SU-DHL-6 (cell line): ENCODE measurements around the gene AMZ1.

Source experiments
- H2AFZ ChIP-seq: fragments of 200-600 bp; sonication (generic); 2 replicates; pipeline ENCODE4 v1.6.1; 2014; ENCODE audit warnings: low read depth, mild to moderate bottlenecking, moderate library complexity, mixed read lengths, antibody characterized with exemption, low read length; ENCODE audit not compliant: severe bottlenecking
- H3F3A ChIP-seq: fragments of 200-600 bp; shearing (Covaris generic); 2 replicates; pipeline ENCODE4 v1.6.0; 2016; ENCODE audit warnings: antibody characterized with exemption, mild to moderate bottlenecking; ENCODE audit not compliant: insufficient read depth
- H3K27ac ChIP-seq: fragments of 200-600 bp; sonication (generic); 2 replicates; pipeline ENCODE4 v1.5.1; 2016; ENCODE audit warnings: low read depth, mild to moderate bottlenecking, low read length, moderate library complexity, mixed read lengths
- H3K27me3 ChIP-seq: fragments of 200-600 bp; sonication (generic), shearing (Covaris generic); 2 replicates; pipeline ENCODE4 v1.6.0; 2014; ENCODE audit warnings: mild to moderate bottlenecking, low read length
- H3K36me3 ChIP-seq: fragments of 200-600 bp; sonication (generic); 2 replicates; pipeline ENCODE4 v1.6.1; 2014; ENCODE audit warnings: mild to moderate bottlenecking, low read length, mixed read lengths
- H3K4me2 ChIP-seq: fragments of 300-600, 200-600 bp; shearing (Covaris generic), sonication (generic); 2 replicates; pipeline ENCODE4 v1.6.0; 2014; ENCODE audit warnings: low read length, low read depth, mild to moderate bottlenecking; ENCODE audit not compliant: poor library complexity, severe bottlenecking
- H3K4me3 ChIP-seq: fragments of 200-600 bp; sonication (generic); 2 replicates; pipeline ENCODE4 v1.5.1; 2014; ENCODE audit warnings: antibody characterized with exemption, low read length, mild to moderate bottlenecking, mixed read lengths; ENCODE audit not compliant: insufficient read depth, poor library complexity, severe bottlenecking
- H3K79me2 ChIP-seq: fragments of 200-600 bp; sonication (generic); 2 replicates; pipeline ENCODE4 v1.6.1; 2014; ENCODE audit warnings: mild to moderate bottlenecking, low read length, moderate library complexity; ENCODE audit not compliant: insufficient read depth
- H3K9ac ChIP-seq: fragments of 200-600 bp; sonication (generic); 2 replicates; pipeline ENCODE4 v1.7.0; 2014; ENCODE audit warnings: mild to moderate bottlenecking, low read length
- H3K9me2 ChIP-seq: fragments of 200-600 bp; sonication (generic); replicated peaks from 2 replicates; pipeline ENCODE4 v1.6.1; 2014; ENCODE audit warnings: low read length; ENCODE audit not compliant: insufficient read depth
- H3K9me3 ChIP-seq: fragments of 200-600 bp; sonication (generic); 2 replicates; pipeline ENCODE4 v1.6.1; 2014; ENCODE audit warnings: low read length, mixed read lengths; ENCODE audit not compliant: insufficient read depth
- H4K20me1 ChIP-seq: fragments of 200-600 bp; sonication (generic); 2 replicates; pipeline ENCODE4 v1.6.1; 2014; ENCODE audit warnings: low read depth, mild to moderate bottlenecking, antibody characterized with exemption, low read length, moderate library complexity, mixed read lengths
- EZH2phosphoT487 ChIP-seq: fragments of 200-600 bp; sonication (generic), shearing (Covaris generic); conservative IDR thresholded peaks from 2 replicates; pipeline ENCODE4 v1.6.1; 2018; ENCODE audit warnings: mild to moderate bottlenecking, antibody characterized with exemption, low read length, moderate library complexity, mixed read lengths
- TF ChIP-seq, protein P1 (sequence below): fragments of 200-600 bp; sonication (generic); IDR thresholded peaks from one replicate; pipeline ENCODE4 v1.5.1; 2017; ENCODE audit warnings: antibody characterized with exemption, mild to moderate bottlenecking, low read length, moderate library complexity; ENCODE audit not compliant: insufficient read depth, poor library complexity, severe bottlenecking

The AMZ1 gene

DNA sequence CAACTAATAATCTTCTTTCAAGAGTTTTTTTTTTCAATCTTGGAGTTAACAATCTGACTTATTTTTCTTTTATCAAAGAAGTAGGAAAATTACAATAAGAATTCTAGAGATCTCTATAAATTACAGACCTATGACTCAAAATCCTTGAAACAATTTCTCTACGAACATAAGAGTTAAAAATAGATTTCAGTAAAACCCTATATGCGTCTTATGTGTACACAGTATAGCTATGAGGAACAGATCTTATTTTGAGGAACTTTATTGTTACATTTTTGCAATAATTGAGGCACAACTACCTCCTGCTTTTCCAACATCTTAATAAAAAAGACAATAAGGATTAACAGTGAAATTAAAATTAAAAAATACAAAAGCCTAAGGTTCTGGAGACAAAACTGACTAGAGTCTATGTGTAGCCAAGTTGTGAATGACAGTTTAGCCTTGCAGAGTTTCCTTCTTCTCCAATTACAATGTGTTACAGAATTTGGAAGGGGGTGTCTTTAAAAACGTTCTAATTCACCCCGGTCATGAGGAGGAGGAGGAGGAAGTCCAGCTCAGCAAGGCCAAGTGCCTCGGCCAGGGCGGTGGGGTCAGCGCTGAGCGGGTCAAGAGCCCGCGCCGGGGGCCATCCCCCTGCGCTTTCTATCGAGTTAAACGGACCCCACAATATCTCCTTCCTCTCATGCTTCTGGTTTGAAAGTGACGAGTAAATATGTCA, 40.5 kb downstream of the AMZ1 start:
- H3K9ac ChIP-seq = no peak overlapping the region

DNA sequence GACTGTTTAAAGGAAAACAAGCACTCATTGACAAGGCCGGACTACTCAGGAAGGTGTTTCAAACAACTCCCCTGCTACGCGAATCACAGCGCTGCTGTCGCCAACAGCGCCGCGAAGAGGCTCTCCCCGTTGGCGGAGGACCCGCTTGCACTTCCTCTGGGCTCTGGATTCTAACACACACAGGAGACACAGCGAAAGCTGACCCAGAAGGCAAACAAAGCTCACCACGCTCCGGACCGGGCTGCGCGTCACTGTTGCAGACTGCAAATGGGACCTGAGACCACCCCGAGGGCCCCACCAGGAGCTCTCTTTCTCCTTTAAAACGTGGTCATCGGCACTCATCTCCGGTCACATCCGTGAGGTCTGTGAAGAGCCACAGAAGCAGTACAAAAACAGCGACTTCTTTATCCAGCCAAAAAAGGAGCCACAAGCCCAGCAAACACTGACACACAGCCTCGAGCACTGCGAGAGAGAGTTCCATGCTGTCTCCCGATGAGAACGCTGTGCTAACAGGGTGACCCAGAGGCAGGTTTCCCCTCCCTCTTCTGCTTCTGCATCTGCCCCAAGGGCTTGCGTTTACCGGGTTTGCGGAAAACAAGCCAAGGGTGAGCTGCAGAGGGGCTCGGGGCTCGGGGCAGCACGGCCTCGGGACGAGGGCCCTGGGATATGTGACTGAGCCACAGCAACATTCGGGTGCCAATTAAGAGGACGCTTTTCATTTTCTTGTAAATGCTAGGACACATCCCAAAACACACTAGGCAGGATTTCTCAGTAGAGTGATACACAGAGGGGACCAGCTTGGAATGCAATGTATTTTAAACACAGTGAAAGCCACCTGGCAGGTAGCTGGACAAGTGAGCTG, 41.3 kb downstream of the AMZ1 start:
- Histone ChIP-seq H3K9me2 (no peaks in the 10 kb centered on the region), H3K4me3 (no peak overlapping the region), H3K9me3 (no peaks in the 10 kb centered on the region), H3K4me2 (no peak overlapping the region), H2AFZ (no peak overlapping the region), H3K27me3 (no peaks in the 10 kb centered on the region), H3K27ac (no peak overlapping the region), H3K9ac (no peak overlapping the region), H4K20me1 (no peaks in the 10 kb centered on the region), H3K36me3 (no peaks in the 10 kb centered on the region), H3F3A (no peaks in the 10 kb centered on the region), H3K79me2 (no peaks in the 10 kb centered on the region)
- TF ChIP-seq, protein P1, sequence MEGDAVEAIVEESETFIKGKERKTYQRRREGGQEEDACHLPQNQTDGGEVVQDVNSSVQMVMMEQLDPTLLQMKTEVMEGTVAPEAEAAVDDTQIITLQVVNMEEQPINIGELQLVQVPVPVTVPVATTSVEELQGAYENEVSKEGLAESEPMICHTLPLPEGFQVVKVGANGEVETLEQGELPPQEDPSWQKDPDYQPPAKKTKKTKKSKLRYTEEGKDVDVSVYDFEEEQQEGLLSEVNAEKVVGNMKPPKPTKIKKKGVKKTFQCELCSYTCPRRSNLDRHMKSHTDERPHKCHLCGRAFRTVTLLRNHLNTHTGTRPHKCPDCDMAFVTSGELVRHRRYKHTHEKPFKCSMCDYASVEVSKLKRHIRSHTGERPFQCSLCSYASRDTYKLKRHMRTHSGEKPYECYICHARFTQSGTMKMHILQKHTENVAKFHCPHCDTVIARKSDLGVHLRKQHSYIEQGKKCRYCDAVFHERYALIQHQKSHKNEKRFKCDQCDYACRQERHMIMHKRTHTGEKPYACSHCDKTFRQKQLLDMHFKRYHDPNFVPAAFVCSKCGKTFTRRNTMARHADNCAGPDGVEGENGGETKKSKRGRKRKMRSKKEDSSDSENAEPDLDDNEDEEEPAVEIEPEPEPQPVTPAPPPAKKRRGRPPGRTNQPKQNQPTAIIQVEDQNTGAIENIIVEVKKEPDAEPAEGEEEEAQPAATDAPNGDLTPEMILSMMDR = no peak
- TF ChIP-seq EZH2phosphoT487 = no peak

More for the DNA sequence above, 40.5 kb downstream of the AMZ1 start:
- Histone ChIP-seq H3K9me3 (no peaks in the 10 kb centered on the region), H3K36me3 (no peaks in the 10 kb centered on the region), H3K27ac (no peak overlapping the region), H3F3A (no peaks in the 10 kb centered on the region), H2AFZ (no peak overlapping the region), H3K4me2 (no peak overlapping the region), H3K4me3 (no peak overlapping the region), H3K27me3 (no peaks in the 10 kb centered on the region), H3K9me2 (no peaks in the 10 kb centered on the region), H3K79me2 (no peaks in the 10 kb centered on the region), H4K20me1 (no peaks in the 10 kb centered on the region)
- TF ChIP-seq EZH2phosphoT487 = no peak
- TF ChIP-seq, protein P1 = no peak

DNA sequence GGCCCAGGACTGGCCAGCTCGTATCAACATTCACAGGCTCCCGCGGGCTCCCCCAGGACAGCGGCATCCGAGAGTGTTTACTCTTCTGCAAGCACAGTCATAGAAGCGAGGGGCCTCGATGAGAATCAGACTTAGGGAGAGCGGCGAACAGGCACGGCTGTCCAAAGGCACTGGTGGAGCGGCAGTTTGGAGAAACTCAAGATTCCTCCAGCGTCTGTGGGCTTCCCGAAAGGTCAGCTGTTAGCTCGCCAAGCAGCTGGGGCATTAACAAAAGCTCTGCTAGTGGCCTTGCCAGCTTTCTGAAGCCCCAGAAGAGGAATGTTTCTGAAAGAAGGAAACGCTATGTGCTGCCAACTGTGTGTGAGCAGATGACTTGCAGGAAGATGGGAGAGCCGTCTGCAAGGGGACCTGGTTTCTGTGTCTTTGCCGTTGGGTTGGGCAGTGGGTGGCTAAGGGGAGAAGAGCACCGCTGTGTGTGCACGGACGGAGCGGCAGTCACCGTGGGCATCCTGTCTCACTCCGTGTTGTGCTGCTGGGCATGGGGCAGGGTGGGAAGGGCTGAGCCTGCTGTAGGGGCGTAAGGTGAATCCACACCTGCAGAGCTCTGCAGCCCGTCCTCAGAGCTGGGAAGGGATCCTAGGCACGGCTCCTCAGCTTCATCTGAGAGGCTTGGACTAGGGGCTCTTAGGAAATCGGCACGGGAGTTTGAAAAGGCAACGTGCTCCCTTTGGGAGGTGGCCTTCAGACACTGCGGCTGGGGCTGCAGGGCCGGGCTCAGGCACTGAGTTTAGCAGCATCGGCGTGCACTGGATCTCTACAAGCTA, 42.1 kb downstream of the AMZ1 start:
- H4K20me1 ChIP-seq = no peaks in the 10 kb centered on the region
- no peak overlapping the region for H3K27ac ChIP-seq
- no peak overlapping the region for H3K4me3 ChIP-seq
- H3K79me2 ChIP-seq = no peaks in the 10 kb centered on the region
- no peak overlapping the region for H2AFZ ChIP-seq
- H3K9ac ChIP-seq = no peak overlapping the region
- no peak overlapping the region for H3K4me2 ChIP-seq
- no peaks in the 10 kb centered on the region for H3K36me3 ChIP-seq
- H3K9me2 ChIP-seq = no peaks in the 10 kb centered on the region
- H3K9me3 ChIP-seq = no peaks in the 10 kb centered on the region
- H3F3A ChIP-seq = no peaks in the 10 kb centered on the region
- no peaks in the 10 kb centered on the region for H3K27me3 ChIP-seq
- TF ChIP-seq, protein P1 = no peak
- no peak for TF ChIP-seq EZH2phosphoT487
